Loucy (cell line): Measurements from ENCODE around the gene CORO2B.

ENCODE experiments used
- H2AFZ ChIP-seq: fragments of 200-600 bp; sonication (generic); 2 replicates; pipeline ENCODE4 v1.6.0; 2016; ENCODE audit warnings: antibody characterized with exemption, mild to moderate bottlenecking, low read length, moderate library complexity
- H3F3A ChIP-seq: fragments of 200-600 bp; 2 replicates; pipeline ENCODE4 v1.6.0; 2016; ENCODE audit warnings: antibody characterized with exemption, low read depth, mild to moderate bottlenecking
- H3K27me3 ChIP-seq: fragments of 200-600 bp; sonication (generic); 2 replicates; pipeline ENCODE4 v1.6.1; 2014; ENCODE audit warnings: low read length, mild to moderate bottlenecking; ENCODE audit not compliant: insufficient read depth, poor library complexity, severe bottlenecking
- H3K36me3 ChIP-seq: fragments of 200-600 bp; sonication (generic); 2 replicates; pipeline ENCODE4 v1.6.1; 2016; ENCODE audit warnings: low read length; ENCODE audit not compliant: insufficient read depth
- H3K4me1 ChIP-seq: fragments of 200-600 bp; sonication (generic); 2 replicates; pipeline ENCODE4 v1.5.1; 2014; ENCODE audit warnings: low read length, mild to moderate bottlenecking; ENCODE audit not compliant: insufficient read depth, poor library complexity, severe bottlenecking
- H3K4me2 ChIP-seq: fragments of 200-600 bp; sonication (generic); 2 replicates; pipeline ENCODE4 v1.6.0; 2014; ENCODE audit warnings: antibody characterized with exemption, low read length, low read depth, mild to moderate bottlenecking; ENCODE audit not compliant: poor library complexity, severe bottlenecking
- H3K4me3 ChIP-seq: fragments of 200-600 bp; sonication (generic); 2 replicates; pipeline ENCODE4 v1.5.1; 2014; ENCODE audit warnings: low read length, mild to moderate bottlenecking, mixed read lengths; ENCODE audit not compliant: poor library complexity, severe bottlenecking
- H3K79me2 ChIP-seq: fragments of 200-600 bp; sonication (generic); 2 replicates; pipeline ENCODE4 v1.6.1; 2014; ENCODE audit warnings: low read length; ENCODE audit not compliant: insufficient read depth
- H3K9ac ChIP-seq: fragments of 200-600 bp; sonication (generic); 2 replicates; pipeline ENCODE4 v1.6.0; 2014; ENCODE audit warnings: mild to moderate bottlenecking, low read depth, low read length, moderate library complexity; ENCODE audit not compliant: poor library complexity, severe bottlenecking
- H3K9me2 ChIP-seq: fragments of 200-600 bp; sonication (generic); replicated peaks from 2 replicates; pipeline ENCODE4 v1.6.1; 2016; ENCODE audit warnings: low read depth, low read length, mixed read lengths
- H3K9me3 ChIP-seq: fragments of 200-600 bp; sonication (generic); 2 replicates; pipeline ENCODE4 v1.6.1; 2014; ENCODE audit warnings: mild to moderate bottlenecking, antibody characterized with exemption, low read length, low read depth; ENCODE audit not compliant: insufficient read depth
- H4K20me1 ChIP-seq: fragments of 200-600 bp; sonication (generic); 2 replicates; pipeline ENCODE4 v1.6.0; 2014; ENCODE audit warnings: antibody characterized with exemption, low read length, mild to moderate bottlenecking; ENCODE audit not compliant: insufficient read depth, poor library complexity, severe bottlenecking
- EZH2phosphoT487 ChIP-seq: fragments of 200-600 bp; IDR thresholded peaks from 2 replicates; pipeline ENCODE4 v1.6.1; 2018; ENCODE audit warnings: antibody characterized with exemption, mild to moderate bottlenecking, moderate library complexity, borderline replicate concordance
- TF ChIP-seq, protein P1 (sequence below): fragments of 200-600 bp; sonication (generic); conservative IDR thresholded peaks from 2 replicates; pipeline ENCODE4 v1.5.1; 2014; ENCODE audit warnings: mild to moderate bottlenecking, antibody characterized with exemption, low read length

CORO2B gene

DNA sequence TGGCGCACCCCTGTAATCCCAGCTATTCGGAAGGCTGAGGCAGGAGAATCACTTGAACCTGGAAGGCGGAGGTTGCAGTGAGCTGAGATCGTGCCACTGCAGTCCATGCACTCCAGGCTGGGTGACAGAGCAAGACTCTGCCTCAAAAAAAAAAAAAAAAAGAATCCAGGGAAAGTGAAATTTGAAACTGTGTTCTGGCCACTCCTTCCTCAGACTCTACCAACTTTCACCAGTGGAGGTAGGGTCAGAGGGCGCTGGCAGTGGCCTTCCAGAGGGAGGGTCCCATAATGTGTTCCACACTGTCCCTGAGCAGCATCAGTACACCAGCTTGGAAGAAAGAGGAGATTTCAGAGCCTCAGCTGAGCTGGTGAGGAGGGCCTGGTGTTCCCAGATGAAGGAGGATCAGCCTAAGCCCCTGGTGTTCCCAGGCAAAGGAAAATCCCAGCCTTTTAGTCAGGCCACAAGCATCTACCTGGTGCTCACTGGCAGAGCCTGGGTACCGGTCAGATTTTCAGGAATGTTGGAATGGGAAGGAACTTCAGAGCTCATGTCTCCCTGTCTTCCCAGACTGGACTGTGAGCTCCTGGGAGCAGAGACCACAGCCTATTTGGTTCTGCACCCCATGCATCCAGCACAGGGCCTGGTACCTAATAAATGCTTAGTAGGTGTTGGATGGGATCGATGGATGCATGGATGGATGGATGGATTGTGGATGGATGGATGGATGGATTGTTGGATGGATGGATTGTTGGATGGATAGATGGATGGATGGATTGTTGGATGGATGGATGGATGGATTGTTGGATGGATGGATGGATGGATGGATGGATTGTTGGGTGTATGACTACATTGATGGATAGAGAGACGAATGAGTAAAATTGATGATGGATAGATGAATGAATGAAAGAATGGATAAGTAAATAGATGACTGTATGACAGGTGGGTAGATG is 117.9 kb downstream of the CORO2B start:
- Histone ChIP-seq H3K9ac (no peak overlapping the region), H2AFZ (no peak overlapping the region), H3F3A (no peaks in the 10 kb centered on the region), H3K9me3 (no peaks in the 10 kb centered on the region), H3K36me3 (no peaks in the 10 kb centered on the region), H4K20me1 (no peaks in the 10 kb centered on the region), H3K79me2 (no peaks in the 10 kb centered on the region), H3K4me1 (peaks cover 16% of the 10 kb centered on the region), H3K27me3 (no peaks in the 10 kb centered on the region), H3K4me3 (no peak overlapping the region), H3K4me2 (no peak overlapping the region), H3K9me2 (no peaks in the 10 kb centered on the region)
- TF ChIP-seq, protein P1, sequence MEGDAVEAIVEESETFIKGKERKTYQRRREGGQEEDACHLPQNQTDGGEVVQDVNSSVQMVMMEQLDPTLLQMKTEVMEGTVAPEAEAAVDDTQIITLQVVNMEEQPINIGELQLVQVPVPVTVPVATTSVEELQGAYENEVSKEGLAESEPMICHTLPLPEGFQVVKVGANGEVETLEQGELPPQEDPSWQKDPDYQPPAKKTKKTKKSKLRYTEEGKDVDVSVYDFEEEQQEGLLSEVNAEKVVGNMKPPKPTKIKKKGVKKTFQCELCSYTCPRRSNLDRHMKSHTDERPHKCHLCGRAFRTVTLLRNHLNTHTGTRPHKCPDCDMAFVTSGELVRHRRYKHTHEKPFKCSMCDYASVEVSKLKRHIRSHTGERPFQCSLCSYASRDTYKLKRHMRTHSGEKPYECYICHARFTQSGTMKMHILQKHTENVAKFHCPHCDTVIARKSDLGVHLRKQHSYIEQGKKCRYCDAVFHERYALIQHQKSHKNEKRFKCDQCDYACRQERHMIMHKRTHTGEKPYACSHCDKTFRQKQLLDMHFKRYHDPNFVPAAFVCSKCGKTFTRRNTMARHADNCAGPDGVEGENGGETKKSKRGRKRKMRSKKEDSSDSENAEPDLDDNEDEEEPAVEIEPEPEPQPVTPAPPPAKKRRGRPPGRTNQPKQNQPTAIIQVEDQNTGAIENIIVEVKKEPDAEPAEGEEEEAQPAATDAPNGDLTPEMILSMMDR, result no peak
- no peak for TF ChIP-seq EZH2phosphoT487

DNA sequence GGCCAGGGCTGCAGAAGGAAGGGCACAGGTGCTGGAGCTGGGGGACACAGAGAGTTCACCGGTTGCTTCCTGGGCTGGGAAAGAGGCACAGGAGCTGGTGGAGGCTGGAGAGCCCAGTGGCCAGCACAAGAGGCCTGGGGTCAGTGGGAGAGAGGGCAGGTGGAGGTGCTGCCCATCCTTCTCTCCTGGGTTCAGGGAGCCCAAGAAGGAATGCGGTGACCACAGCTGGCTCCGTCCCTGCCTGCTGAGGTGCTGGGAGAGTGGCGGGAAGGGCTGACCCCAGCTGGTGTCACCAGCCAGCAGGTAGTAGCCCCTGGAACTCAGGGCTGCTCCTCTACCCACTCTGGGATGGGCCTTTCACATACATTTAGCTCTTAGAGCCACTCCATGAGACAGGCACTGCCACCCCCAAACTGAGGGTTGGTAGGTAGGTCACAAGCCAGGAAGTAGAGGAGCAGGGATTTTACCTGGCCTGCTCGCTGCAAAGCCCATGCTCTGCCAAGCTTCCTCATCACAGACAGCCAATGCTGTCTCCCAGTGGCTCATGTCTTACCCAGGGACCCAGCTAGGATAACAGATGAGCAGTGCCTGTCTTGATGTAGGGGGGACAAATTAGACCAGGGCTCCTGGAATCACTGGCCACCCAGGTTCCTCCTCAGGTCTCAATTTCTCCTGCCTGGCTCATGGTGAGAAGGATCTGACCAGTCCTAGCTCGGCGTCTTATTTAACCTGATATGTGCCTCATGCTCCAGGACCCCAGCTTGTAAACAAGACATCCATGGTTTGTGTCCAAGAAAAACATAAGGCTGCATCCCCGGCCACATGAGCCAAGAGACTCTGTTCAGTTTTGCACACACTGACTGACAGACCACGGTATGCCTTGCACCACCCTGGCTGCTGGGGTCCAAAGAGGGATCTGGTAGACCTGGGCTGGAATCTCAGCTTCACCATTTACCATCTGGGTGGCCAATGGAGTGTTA is 119.2 kb downstream of the CORO2B start:
- no peaks in the 10 kb centered on the region for H3K9me2 ChIP-seq
- no peaks in the 10 kb centered on the region for H3F3A ChIP-seq
- H3K4me2 ChIP-seq, result no peak overlapping the region
- TF ChIP-seq EZH2phosphoT487, result no peak
- TF ChIP-seq, protein P1, result no peak
- no peak overlapping the region for H3K9ac ChIP-seq
- H2AFZ ChIP-seq, result no peak overlapping the region
- H3K4me1 ChIP-seq, result peaks cover 8% of the 10 kb centered on the region
- no peaks in the 10 kb centered on the region for H3K36me3 ChIP-seq
- no peak overlapping the region for H3K4me3 ChIP-seq
- no peaks in the 10 kb centered on the region for H3K27me3 ChIP-seq
- H3K79me2 ChIP-seq, result no peaks in the 10 kb centered on the region
- H4K20me1 ChIP-seq, result no peaks in the 10 kb centered on the region
- H3K9me3 ChIP-seq, result no peaks in the 10 kb centered on the region

DNA sequence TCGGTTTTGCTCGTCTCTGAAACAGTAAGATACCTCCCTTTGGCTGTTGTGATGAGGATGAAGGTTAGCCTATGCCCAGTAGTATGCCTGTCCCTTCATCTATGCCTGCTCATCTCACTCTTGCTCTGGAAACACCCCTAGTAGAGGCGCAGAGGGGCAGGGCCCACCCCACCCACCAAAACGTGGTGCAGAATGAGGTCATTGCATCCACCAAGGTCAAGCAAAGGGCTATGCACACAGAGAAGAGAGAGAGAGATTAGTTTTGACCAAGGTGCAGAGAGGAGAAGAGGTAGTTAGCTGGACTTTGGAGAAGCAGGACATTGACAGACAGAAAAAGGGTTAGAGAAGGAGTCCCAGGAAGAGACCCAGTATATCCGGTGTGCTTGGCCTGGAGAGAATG is 119.9 kb downstream of the CORO2B start:
- TF ChIP-seq, protein P1, result no peak
- TF ChIP-seq EZH2phosphoT487, result no peak
- Histone ChIP-seq H3K79me2 (no peaks in the 10 kb centered on the region), H3K4me1 (peaks cover under 1% of the 10 kb centered on the region), H3F3A (no peaks in the 10 kb centered on the region), H3K36me3 (no peaks in the 10 kb centered on the region), H4K20me1 (no peaks in the 10 kb centered on the region), H2AFZ (no peak overlapping the region), H3K27me3 (no peaks in the 10 kb centered on the region), H3K9me3 (no peaks in the 10 kb centered on the region), H3K9ac (no peak overlapping the region), H3K4me2 (no peak overlapping the region), H3K4me3 (no peak overlapping the region), H3K9me2 (no peaks in the 10 kb centered on the region)
